Activated CD4-positive, alpha-beta T cell treated with anti-CD3 and anti-CD28 coated beads, Interleukin-2, amount 50 U/mL, for 4 hours (primary cell): ENCODE results near the gene MIER1.
"Not testable (repeated sequence)": the region's sequence is repeated elsewhere in the genome, so short reads cannot be mapped to it uniquely, and the experiment has no call there.

Experiments
- DNase-seq, 2 experiments: peaks; one replicate each; pipeline ENCODE4 v3.0.0-alpha.2; 2020

MIER1 gene

DNA sequence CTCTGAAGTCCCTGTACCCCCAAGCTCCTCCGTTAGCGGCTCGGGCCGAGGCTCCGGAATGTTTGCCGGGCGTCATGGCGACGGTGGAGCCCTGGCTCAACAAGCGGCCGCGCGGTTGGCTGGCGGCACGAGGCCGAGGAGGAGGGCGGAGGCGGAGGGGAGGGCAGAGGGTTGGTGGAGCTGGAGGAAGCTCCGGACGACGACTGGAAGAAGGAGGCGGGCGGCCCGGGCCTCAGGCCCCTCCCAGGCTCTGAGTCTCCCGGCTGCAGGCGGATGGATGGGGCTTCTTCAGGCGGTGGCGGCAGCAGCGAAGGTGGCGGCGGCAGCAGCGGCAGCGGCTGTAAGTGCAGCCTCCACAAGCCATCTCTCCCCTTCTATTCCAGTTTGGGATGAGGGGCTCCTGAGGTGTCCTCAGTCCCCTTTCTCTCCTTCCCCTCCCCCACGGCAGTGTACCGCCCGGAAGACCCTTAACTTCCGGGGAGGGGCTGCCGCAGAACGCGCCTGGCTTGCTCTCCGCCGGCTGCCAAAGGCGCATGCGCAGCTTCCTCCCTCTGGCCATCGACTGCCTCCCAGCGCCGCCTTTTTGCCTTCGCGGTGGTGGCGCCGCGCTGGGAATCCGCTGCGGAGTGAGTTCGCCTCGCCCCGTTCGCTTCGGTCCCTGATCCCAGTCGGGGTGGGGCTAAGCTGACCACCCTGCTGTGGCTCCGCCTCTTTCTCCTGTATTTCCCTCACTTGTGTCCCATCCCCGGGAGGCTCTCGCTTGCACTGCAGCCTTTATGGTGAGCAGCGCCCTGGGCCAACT lies at the start of gene MIER1, which contains the start of gene DNAI4:
Gene MIER1 (plus strand): TSS at position 235 of the 802 bp plus-strand sequence. CDS start 39 bp downstream, at position 274.
Gene DNAI4 (minus strand): TSS at position 101 of the 802 bp plus-strand sequence. CDS start 25 bp downstream, at position 76.
- peak; percentile 95 to 96 for DNase-seq

GRCh38 chr1:66876664-66877063 lies 48.1 kb upstream of the MIER1 start:
- no peak for DNase-seq

DNA sequence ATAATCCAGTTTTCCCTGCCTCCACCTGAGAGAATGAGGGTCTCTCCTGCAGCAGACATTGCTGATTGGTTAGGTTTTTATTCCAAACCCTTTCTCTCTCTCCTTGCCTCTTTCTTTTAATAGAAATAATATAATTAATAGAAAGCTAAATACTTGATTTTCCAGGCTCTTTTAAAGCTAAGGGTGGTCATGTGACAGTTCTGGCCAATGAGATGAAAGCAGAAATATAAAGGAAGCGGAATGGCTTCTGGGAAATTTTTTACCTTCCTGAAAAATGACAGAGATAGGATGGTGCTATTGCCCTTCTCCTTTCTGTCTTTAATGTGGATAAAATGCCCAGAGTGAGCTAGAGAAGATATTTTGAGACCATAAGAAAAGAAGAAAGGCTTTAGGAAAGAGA lies 35.8 kb upstream of the MIER1 start:
- DNase-seq, result no peak

- no peak for DNase-seq
Measured at GRCh38 chr1:66890621-66891020, 34.2 kb upstream of the MIER1 start.

DNA sequence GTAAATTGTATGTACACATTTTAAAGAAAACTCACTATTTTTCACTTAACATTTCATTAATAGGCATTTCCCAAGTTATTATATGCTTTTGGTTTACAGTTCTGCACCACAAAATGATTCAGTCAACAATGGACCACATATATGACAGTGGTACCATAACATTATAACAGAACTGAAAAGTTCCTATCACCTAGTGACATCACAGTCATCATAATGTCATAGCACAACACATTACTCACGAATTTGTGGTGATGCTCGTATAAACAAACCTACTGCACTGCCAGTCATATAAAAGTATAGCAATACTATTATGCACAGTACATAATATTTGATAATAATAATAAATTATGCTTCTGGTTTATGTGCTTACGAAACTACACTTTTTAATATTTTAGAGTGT lies 31.1 kb upstream of the MIER1 start:
- no peak for DNase-seq

DNA sequence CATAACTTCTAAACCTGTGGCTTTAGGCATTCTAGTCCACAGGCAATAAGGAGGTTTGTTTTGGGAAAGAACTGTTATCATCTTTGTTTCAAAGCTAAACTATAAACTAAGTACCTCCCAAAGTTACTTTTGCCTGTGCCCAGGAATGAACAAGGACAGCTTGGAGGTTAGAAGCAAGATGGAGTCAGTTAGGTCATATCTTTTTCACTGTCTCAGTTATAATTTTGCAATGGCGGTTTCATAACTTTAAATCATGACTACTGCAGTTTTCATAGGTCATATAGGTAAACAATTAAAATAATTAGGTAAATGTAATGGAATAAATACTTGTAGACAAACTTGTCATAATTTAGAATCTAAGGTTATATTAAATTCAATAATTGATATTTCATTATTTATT lies 9.6 kb upstream of the MIER1 start:
- DNase-seq, result not testable (repeated sequence)

DNA sequence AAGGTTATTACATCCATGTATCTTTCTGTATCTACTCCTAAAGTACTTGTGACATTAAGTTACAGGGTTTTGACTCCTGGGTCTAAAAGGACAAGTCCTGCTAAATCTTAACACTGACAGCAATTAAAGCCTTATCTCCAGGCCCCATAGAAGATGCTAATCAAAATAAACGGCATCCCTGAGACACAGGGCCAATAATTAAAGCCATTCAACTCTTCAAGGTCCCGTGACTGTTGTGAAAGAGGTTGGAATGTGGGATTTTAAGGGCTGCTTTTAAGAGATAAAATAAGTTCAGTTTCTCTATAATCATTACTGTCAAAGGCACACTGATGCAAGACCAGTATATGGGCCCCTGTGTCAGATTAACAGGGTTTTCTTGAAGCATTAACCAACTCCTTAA lies 8.5 kb upstream of the MIER1 start:
- DNase-seq, result no peak

DNA sequence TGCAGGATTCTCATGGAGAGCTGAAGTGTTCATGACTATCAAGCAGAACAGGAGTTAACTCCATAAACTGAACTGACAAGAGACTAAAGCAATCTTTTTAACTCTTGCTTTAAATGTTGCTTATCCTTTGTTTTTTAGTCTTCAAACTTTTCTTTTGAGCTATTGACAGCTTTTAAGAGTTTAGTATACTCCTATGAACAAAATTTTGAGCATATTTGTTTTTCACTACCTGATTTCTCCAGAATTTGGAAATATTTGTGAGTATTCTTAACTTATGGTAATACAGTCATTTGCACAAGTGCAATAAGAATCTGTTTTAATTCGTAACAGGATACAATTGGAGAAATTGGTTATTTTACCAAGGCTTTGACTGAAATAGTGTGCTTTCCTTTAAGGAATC lies 7.3 kb upstream of the MIER1 start:
- no peak for DNase-seq

DNA sequence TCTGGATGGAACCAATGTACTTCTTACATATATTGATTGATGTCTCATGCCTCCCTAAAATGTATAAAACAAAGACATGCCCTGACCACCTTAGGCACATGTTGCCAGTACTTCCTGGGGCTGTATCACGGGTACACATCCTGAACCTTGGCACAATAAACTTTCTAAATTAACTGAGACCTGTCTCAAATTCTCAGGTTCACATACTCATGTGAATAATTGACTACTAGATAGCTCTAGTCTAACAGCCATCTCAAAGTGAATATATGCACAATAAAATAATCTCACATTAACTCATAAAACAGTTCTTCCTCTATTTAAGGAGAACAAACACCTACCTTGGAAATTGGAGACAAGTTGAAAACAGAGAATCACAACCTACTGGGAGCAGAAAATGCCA lies 5.7 kb upstream of the MIER1 start:
- no peak for DNase-seq

GRCh38 chr1:66919828-66920227 lies 5.0 kb upstream of the MIER1 start:
- no peak for DNase-seq

DNA sequence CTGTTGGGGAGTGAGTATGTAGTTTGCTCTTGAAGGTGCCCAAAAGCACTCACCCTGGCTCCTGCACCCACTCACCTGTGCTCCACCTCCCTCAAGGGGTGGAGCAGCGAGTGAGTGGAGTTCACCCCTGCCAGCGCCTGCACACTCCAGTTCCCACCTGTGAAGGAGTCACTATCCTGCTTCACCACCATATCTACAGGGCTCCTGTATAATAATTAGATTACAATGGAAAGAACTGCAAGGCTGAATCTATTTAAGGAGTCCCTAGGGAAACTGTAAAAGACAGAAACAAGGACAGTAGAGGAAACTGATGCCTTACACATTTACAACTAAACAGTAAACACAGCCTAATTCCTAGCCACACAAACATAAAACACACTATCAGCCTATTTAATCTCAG lies 4.2 kb upstream of the MIER1 start:
- DNase-seq, result no peak

DNA sequence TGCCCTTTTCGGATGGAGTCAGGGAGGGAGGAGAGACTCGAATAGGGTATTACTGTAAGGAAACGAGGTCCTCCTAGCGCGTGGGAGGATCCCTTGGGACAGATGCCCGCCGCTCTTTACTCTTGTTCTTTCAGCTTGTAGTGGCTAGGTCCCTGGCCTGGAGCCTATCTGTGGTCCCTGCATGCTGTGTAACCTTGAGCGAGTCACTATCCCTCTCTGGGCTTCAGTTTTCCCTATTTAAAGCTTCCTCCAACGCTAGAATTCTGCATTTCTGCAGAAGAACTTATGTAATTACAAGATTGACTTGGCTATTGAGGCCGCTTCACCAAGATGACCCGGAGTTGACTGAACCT lies 744 bp downstream of the MIER1 start:
- DNase-seq, result no peak

DNA sequence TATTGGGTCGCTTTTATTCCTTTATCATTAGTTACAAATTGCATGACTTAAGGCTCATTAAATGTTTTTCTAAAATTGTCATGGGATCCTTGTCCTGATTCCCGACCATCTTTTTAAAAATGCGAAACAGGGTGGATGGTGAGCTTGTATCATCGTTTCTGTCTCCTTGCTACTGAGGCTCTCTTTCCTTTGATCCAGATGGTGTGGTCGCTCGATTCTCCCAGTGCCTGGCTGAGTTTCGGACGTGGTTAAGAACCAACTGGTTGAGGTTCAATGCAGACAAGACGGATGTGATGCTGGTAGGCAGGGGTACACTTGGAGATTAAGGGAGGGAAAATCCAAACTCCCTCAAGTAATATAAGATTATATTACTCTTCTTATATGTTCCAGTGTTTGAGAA lies 1.2 kb downstream of the MIER1 start:
- DNase-seq, result no peak

DNA sequence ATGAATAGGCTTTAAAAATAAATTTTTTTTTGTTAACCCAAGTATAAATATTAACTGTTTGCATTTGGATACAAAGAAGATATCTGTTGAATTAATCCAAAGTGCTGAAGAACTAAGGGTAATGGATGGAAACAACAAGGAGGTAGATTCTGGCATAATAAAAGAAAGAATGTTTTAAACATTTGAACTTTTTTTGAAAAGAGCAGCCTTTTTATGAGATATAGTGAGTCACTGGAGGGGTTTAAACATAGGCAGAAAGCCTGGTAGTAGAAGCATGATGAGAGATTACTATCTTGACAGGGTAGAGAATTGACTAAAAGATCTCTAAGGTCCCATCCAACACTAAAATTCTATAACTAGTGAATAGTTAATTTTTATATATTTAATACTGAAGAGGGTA lies 2.7 kb downstream of the MIER1 start:
- DNase-seq, result no peak

- DNase-seq, result no peak
Measured at GRCh38 chr1:66929146-66929688, 4.4 kb downstream of the MIER1 start.

DNA sequence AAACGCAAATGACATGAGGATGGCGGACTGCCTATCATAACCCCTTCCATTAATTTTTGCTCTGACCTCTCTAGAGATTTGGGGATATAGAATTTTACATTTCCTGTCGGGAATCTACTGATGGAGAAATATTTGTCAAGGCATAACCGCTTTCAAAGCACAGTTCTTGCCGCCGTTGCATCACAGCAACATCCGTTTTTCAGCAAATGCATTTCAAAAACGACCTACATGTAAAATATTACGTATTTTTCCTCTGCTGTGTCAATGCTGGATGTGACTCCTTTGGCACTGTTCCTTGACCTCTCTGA lies 4.9 kb downstream of the MIER1 start:
- DNase-seq, result no peak

- peak; percentile 90 to 92 for DNase-seq
Measured at GRCh38 chr1:66929999-66930822, 5.4 kb downstream of the MIER1 start.

DNA sequence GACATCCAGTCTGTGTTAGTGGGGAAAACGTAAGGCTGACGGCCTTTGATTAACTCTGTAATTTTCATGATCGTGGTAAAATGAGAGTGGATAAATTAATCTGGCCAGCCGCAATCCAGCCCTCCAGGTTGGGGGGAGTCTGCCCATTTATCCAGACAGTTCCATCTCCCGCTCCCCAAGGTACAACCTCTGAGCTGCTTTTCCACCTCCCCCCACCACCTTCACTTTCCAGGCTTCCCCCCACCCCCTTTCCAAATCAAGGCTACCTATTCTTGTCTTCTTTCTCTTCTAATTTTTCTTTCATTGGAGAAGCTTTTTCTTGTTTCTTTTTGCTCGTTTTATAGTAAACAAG lies 6.0 kb downstream of the MIER1 start:
- DNase-seq, result no peak

- DNase-seq, result no peak
Measured at GRCh38 chr1:66931590-66931989, 6.8 kb downstream of the MIER1 start.

DNA sequence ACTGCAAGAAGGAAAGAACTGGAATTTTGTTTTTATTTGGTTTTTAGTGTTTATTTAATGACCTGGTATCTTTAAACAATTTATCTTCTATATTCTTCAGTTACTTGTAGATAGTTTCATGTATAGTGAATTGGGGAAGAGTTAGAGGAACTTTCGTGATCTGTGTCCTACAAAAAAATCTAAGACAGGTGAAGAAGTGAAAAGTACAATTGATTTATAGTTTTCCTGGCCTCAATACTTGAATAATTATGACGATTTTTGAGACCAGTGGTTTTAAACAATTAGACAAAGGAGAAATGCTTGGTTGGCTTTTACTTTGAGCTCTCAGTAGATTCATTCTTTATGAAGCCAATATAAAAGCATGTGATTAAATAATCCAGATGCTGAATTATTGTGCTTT lies 7.5 kb downstream of the MIER1 start:
- no peak for DNase-seq

- DNase-seq, result no peak
Measured at GRCh38 chr1:66933887-66934700, 9.3 kb downstream of the MIER1 start.

DNA sequence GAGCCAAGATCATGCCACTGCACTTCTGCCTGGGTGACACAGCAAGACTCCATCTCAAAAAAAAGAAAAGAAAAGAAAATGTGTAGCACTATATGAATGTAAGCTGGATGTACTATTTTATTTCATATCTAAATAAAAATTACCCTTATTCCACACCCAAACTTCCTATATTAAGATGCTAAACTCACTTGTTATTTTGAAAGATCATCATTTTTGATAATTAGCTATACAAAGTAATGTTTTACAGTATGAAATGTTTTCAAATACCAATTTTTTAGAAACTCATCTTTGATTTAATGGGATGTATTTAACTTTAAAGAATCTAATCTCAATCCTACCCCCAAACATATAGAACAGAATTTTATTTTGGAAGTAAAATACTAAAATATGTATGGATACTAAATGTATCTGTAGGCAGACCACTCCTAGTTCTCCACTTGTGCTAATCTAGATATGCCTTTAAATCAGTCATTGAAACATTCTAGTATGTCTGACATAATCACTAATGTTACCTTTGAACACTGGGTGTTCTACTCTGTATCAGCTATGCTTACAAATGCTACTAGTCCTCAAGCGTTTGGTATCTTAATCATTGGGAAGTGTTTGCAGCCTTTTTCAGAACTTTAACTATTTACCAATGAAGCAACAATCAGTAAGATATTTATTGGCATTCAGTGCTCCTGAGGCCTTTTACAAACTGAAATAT lies 12.9 kb downstream of the MIER1 start:
- DNase-seq, result no peak

GRCh38 chr1:66938613-66939012 lies 13.8 kb downstream of the MIER1 start:
- no peak for DNase-seq
